K562 (cell line): ENCODE data around the gene GIMAP7. TPM values are rescaled to one million over a fixed set of nuclear protein-coding genes. Genes with fewer than 3 reads are reported as not detected.

Experiments
- ATAC-seq: fragments of 200-7000 bp; cut with Tn5 transposase; 3 replicates; pipeline ENCODE4 v1.9.1; 2020; ENCODE audit warnings: moderate library complexity
- BruUV-seq: library from RNA; stranded (reverse); fragments of 400-500 nt; replicated peaks from 2 replicates; lab custom pipeline; 2021; lab: Mats Ljungman, UMichigan
- CTCF ChIA-PET: fragments of 300-600 bp; formaldehyde crosslinking; extraction: SDS; loops from one replicate; lab custom pipeline; 2021; ENCODE audit warnings: low intra/inter-chr PET ratio; lab: Yijun Ruan, JAX
- POLR2A ChIA-PET: fragments of 300-600, 350-650 bp; sonication (Branson Sonifier 250); formaldehyde crosslinking; extraction: SDS; loops from one replicate; lab custom pipeline; 2021; ENCODE audit warnings: antibody characterized with exemption, inconsistent platforms; lab: Yijun Ruan, JAX
- DNase-seq, 4 experiments: peaks; one replicate each; pipeline versions ENCODE4 v3.0.0 to v3.0.0-alpha.2; 2011 to 2018; ENCODE audit warnings: low spot score in 3 of 4, mixed read lengths in 3 of 4; ENCODE audit errors: extremely low read depth in 1 of 4
- FAIRE-seq: peaks from 2 replicates; lab custom pipeline; 2011; peaks lifted over from hg19 to GRCh38; lab: Jason Lieb, UNC
- H2AFZ ChIP-seq: 2 replicates; pipeline ENCODE4 v1.6.0; 2011; ENCODE audit warnings: low read depth, low read length, control low read depth, inconsistent platforms
- H3K27ac ChIP-seq: fragments of 200-600 bp; 3 replicates; pipeline ENCODE4 v1.8.0; 2011; ENCODE audit warnings: low read depth, mild to moderate bottlenecking, control low read depth, inconsistent platforms, low read length, moderate library complexity, mixed read lengths; ENCODE audit errors: extremely low read depth
- H3K27me3 ChIP-seq, 2 experiments: fragments of 300-600 bp in 1 of 2; 2 replicates in 1 of 2; 3 replicates in 1 of 2; pipeline versions ENCODE4 v1.6.0 to v1.8.0; 2011; ENCODE audit warnings: inconsistent platforms in 2 of 2, low read length in 2 of 2, mild to moderate bottlenecking in 1 of 2, mixed read lengths in 1 of 2, moderate library complexity in 1 of 2; ENCODE audit not compliant: control insufficient read depth in 2 of 2, insufficient read depth in 2 of 2
- H3K36me3 ChIP-seq: fragments of 300-600 bp; 3 replicates; pipeline ENCODE4 v1.8.0; 2011; ENCODE audit warnings: mild to moderate bottlenecking, low read length, inconsistent platforms; ENCODE audit not compliant: control insufficient read depth, insufficient read depth
- H3K4me1 ChIP-seq, 2 experiments: fragments of 200-600 bp in 1 of 2; replicated peaks in 1 of 2; 2 replicates in 1 of 2; 3 replicates in 1 of 2; pipeline versions ENCODE4 v1.5.1 to v1.8.0; 2011; ENCODE audit warnings: inconsistent platforms in 2 of 2, low read length in 2 of 2, mild to moderate bottlenecking in 1 of 2, mixed read lengths in 1 of 2, moderate library complexity in 1 of 2; ENCODE audit not compliant: control insufficient read depth in 2 of 2, insufficient read depth in 2 of 2
- H3K4me2 ChIP-seq: 2 replicates; pipeline ENCODE4 v1.6.1; 2011; ENCODE audit warnings: low read length, control low read depth, inconsistent platforms, mixed read lengths; ENCODE audit not compliant: insufficient read depth
- H3K4me3 ChIP-seq: fragments of 200-600 bp; sonication (generic), shearing (Covaris generic); 2 replicates; pipeline ENCODE4 v1.5.1; 2016; ENCODE audit warnings: control low read depth, inconsistent platforms
- H3K79me2 ChIP-seq: fragments of 200-600 bp; 3 replicates; pipeline ENCODE4 v1.8.0; 2011; ENCODE audit warnings: low read length, inconsistent platforms; ENCODE audit not compliant: control insufficient read depth, insufficient read depth
- H3K9ac ChIP-seq, 2 experiments: 2 replicates each; pipeline versions ENCODE4 v1.6.0 to v1.6.1; 2011; ENCODE audit warnings: low read depth in 2 of 2, low read length in 2 of 2, control low read depth in 1 of 2, inconsistent platforms in 1 of 2, mild to moderate bottlenecking in 1 of 2, mixed read lengths in 1 of 2; ENCODE audit not compliant: insufficient read depth in 1 of 2
- H3K9me1 ChIP-seq: one replicate; pipeline ENCODE4 v1.6.0; 2011; ENCODE audit warnings: inconsistent platforms, mild to moderate bottlenecking, low read length, moderate library complexity; ENCODE audit not compliant: control insufficient read depth, insufficient read depth
- H3K9me3 ChIP-seq: replicated peaks from 2 replicates; pipeline ENCODE4 v1.5.1; 2011; ENCODE audit warnings: low read depth, low read length, inconsistent platforms; ENCODE audit not compliant: control insufficient read depth, insufficient read depth
- H4K20me1 ChIP-seq: replicated peaks from 2 replicates; pipeline ENCODE4 v1.6.1; 2011; ENCODE audit warnings: low read length, inconsistent platforms, mixed read lengths; ENCODE audit not compliant: control insufficient read depth, insufficient read depth
- ATF6 ChIP-seq: sonication (generic); formaldehyde crosslinking; IDR thresholded peaks from 2 replicates; pipeline ENCODE4 v1.4.0; 2020; ENCODE audit warnings: mild to moderate bottlenecking, missing genetic modification reagents
- DACH1 ChIP-seq: fragments of 450-650 bp; IDR thresholded peaks from 2 replicates; pipeline ENCODE4 v1.6.1; 2018; ENCODE audit not compliant: partially characterized antibody
- FOXA1 ChIP-seq: fragments of 450-650 bp; IDR thresholded peaks from 2 replicates; pipeline ENCODE4 v1.6.1; 2016; ENCODE audit warnings: mild to moderate bottlenecking, borderline replicate concordance
- WGBS: fragments of 100-300 bp; shearing (Covaris generic); methylation state at CpG from one replicate; pipeline ENCODE4 v1.1.6; 2016; ENCODE audit warnings: low coverage, mixed read lengths; ENCODE audit not compliant: insufficient coverage; ENCODE audit errors: missing lambda C conversion rate; 5-methylcytosine and 5-hydroxymethylcytosine counted together
- in situ Hi-C: fragments of 300-500 bp; cut with MboI; formaldehyde crosslinking; loops from 4 replicates; pipeline ENCODE4 v1.15.0; 2018; ENCODE audit warnings: inconsistent platforms, mixed read lengths
- intact Hi-C: fragments of 100-400 bp; cut with micrococcal nuclease; formaldehyde crosslinking; loops from 2 replicates; pipeline ENCODE4 v1.14.2; 2022
- polyA plus RNA-seq, 8 experiments: library from polyadenylated mRNA; depleted of rRNA in 4 of 8; stranded (reverse) in 5 of 8; unstranded in 3 of 8; fragments of >200 nt; fragmentation: Nextera tagmentation in 2 of 8; fragmentation: Illumina TruSeq in 1 of 8; extraction: Ambion mirVana in 2 of 8; extraction: Trizol in 1 of 8; gene quantifications; 2 replicates each; pipeline versions ENCODE4 v1.2.1 to v1.2.3, GENCODE V29; 2011 to 2014; ENCODE audit warnings: inconsistent platforms in 1 of 8, missing spikeins in 1 of 8
- total RNA-seq, 7 experiments: library from RNA; depleted of rRNA in 6 of 7; stranded (reverse); fragments of >200 nt in 6 of 7; fragmentation: Illumina TruSeq in 2 of 7; extraction: Trizol in 2 of 7; gene quantifications; 2 replicates each; pipeline versions ENCODE4 v1.2.1 to v1.2.3, GENCODE V29; 2011 to 2021; ENCODE audit warnings: low replicate concordance in 1 of 7

The GIMAP7 gene
- total and polyA plus RNA-seq, 9 of the 15 experiments (the other 6 are each of a cell fraction or from before 2014, with no cell fraction given): 0.42 TPM; not detected in 8

DNA sequence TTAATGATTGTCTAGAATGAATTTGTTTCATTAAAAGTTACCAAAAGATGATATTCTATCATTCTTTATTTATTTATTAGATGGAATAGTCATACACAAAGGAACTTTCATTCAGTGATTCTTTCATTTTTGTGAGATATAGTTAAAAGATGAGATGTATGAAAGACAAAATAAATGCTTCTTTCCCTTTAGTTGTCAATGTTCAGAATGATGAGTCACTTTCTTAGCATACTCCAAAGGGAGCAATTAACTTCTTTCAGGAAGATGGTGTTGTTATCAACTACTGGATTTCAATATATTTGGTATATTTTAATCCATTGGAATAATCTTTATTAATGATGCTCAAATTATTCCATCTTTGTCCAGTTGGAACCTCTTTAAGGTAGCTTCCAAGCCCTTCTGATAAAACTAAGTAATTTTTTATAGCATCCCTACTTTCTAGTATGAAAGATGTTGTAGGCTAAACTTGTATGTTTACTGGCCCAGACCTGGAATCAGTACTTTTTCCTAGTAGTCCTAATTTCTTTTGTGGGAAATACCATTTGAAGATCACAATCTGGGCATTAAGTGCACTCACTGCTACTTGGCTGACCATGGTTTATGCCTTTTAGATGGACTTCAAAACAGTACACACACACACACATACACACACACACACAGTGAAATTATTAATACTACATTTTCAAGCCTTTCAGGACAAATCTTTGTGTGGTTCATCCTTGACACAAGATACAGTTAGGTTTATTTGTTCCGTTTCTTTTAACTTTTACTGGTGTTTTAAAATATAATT is 2.5 kb downstream of the GIMAP7 start (continued):
- TF ChIP-seq ATF6: no peak
- TF ChIP-seq, all 486 proteins: peak for 0

- Histone ChIP-seq H3K9me3 (no peaks in the 10 kb centered on the region), H3K4me1 (no peaks in the 10 kb centered on the region), H3K9ac (no peak overlapping the region), H3K27ac (no peak overlapping the region), H4K20me1 (no peaks in the 10 kb centered on the region), H3K4me3 (no peak overlapping the region), H3K79me2 (no peaks in the 10 kb centered on the region), H3K4me2 (no peak overlapping the region), H3K27me3 (peaks cover 14 to 15% of the 10 kb centered on the region in 2 experiments; a peak in 4 of 5 replicates), H2AFZ (no peak overlapping the region), H3K36me3 (no peaks in the 10 kb centered on the region), H3K9me1 (no peaks in the 10 kb centered on the region)
- DNase-seq (no peak), FAIRE-seq (no peak), ATAC-seq (no peak)
- peak; percentile 90 for TF ChIP-seq DACH1
- TF ChIP-seq FOXA1: no peak
- in situ Hi-C loops: no loop called here
- intact Hi-C loops: no loop called here
- no TSS peak for BruUV-seq
- POLR2A ChIA-PET: interaction anchor here (0.6 to 1.1 kb wide), 2 partner anchors 39 to 69 kb away, joined by 4 to 5 read pairs; partner anchors contain the start of gene GIMAP8
- CTCF ChIA-PET: no interaction called here
- WGBS: 1% methylated on average over 2 of the region's 2 CpGs
Measured at GRCh38 chr7:150519310-150519709, 4.6 kb downstream of the GIMAP7 start.
